ENCODE results near the gene CNKSR3.

CNKSR3 gene

GRCh38 chr6:154479351-154479769, 31.1 kb downstream of the CNKSR3 start:
- DNase-seq (ENCODE audit: low spot score) = no peak

GRCh38 chr6:154478701-154479060, 31.8 kb downstream of the CNKSR3 start:
- no peak for DNase-seq (ENCODE audit: low spot score)

- DNase-seq (ENCODE audit: low spot score) = no peak
Measured at GRCh38 chr6:154478021-154478700, 32.3 kb downstream of the CNKSR3 start.

GRCh38 chr6:154476494-154476893, 34.0 kb downstream of the CNKSR3 start:
- DNase-seq (ENCODE audit: low spot score) = no peak

- DNase-seq (ENCODE audit: low spot score) = no peak
Measured at GRCh38 chr6:154474648-154475428, 35.6 kb downstream of the CNKSR3 start.

- DNase-seq (ENCODE audit: low spot score) = no peak
Measured at GRCh38 chr6:154473324-154473723, 37.2 kb downstream of the CNKSR3 start.

- DNase-seq (ENCODE audit: low spot score) = no peak
Measured at GRCh38 chr6:154471609-154472362, 38.7 kb downstream of the CNKSR3 start.

GRCh38 chr6:154469306-154469935, 41.1 kb downstream of the CNKSR3 start:
- DNase-seq (ENCODE audit: low spot score) = no peak

GRCh38 chr6:154468760-154469159, 41.7 kb downstream of the CNKSR3 start:
- DNase-seq (ENCODE audit: low spot score) = no peak

GRCh38 chr6:154466971-154467679, 43.4 kb downstream of the CNKSR3 start:
- no peak for DNase-seq (ENCODE audit: low spot score)

- DNase-seq (ENCODE audit: low spot score) = no peak
Measured at GRCh38 chr6:154466139-154466538, 44.3 kb downstream of the CNKSR3 start.

- DNase-seq (ENCODE audit: low spot score) = peak; percentile 65
Measured at GRCh38 chr6:154463573-154464419, 46.7 kb downstream of the CNKSR3 start.

- DNase-seq (ENCODE audit: low spot score) = no peak
Measured at GRCh38 chr6:154462425-154462824, 48.1 kb downstream of the CNKSR3 start.

- DNase-seq (ENCODE audit: low spot score) = no peak
Measured at GRCh38 chr6:154461348-154461747, 49.1 kb downstream of the CNKSR3 start.

- DNase-seq (ENCODE audit: low spot score) = no peak
Measured at GRCh38 chr6:154460306-154461071, 50.0 kb downstream of the CNKSR3 start.

- DNase-seq (ENCODE audit: low spot score) = no peak
Measured at GRCh38 chr6:154459513-154459912, 51.0 kb downstream of the CNKSR3 start.

GRCh38 chr6:154458565-154459470, 51.7 kb downstream of the CNKSR3 start:
- DNase-seq (ENCODE audit: low spot score) = peak; percentile 38

- DNase-seq (ENCODE audit: low spot score) = no peak
Measured at GRCh38 chr6:154457881-154458284, 52.6 kb downstream of the CNKSR3 start.
